Measurements from ENCODE around the gene PTDSS2. TPM values are rescaled to one million over a fixed set of nuclear protein-coding genes. Genes with fewer than 3 reads are reported as not detected.

PTDSS2 gene
- total and polyA plus RNA-seq, 2 experiments from 2014 or later: 22.7 to 145 TPM

- peaks cover 11% of the 10 kb centered on the region; the same call in 1 of the 2 replicates for H3K27me3 ChIP-seq (ENCODE audit: insufficient read depth)
- peaks cover 7% of the 10 kb centered on the region; the same call in 1 of the 2 replicates for H4K20me1 ChIP-seq (replicated peaks; ENCODE audit: insufficient read depth)
- peaks cover 9% of the 10 kb centered on the region; the same call in 1 of the 2 replicates for H3K4me1 ChIP-seq (ENCODE audit: insufficient read depth)
- no peak overlapping the region for H2AFZ ChIP-seq
- H3F3A ChIP-seq (replicated peaks; ENCODE audit: low read depth): peaks cover 19% of the 10 kb centered on the region
- H3K4me3 ChIP-seq: peak overlapping the region; percentile 97
- H3K27ac ChIP-seq (ENCODE audit: low read depth): no peak overlapping the region
- no peaks in the 10 kb centered on the region; the same call in 2 of the 3 replicates for H3K9me3 Mint-ChIP-seq
- H3K36me3 ChIP-seq (ENCODE audit: insufficient read depth): no peaks in the 10 kb centered on the region
- no peak for ATAC-seq
- peaks cover 20% of the 10 kb centered on the region for H3K27me3 Mint-ChIP-seq (ENCODE audit: insufficient read depth, low read depth, poor library complexity)
- peak overlapping the region; percentile 97 for H3K4me3 Mint-ChIP-seq
- H3K36me3 Mint-ChIP-seq (ENCODE audit: low read depth): peaks cover 8% of the 10 kb centered on the region
- peaks cover 13% of the 10 kb centered on the region for H3K4me1 Mint-ChIP-seq
- no peaks in the 10 kb centered on the region for H3K9me2 ChIP-seq (ENCODE audit: insufficient read depth)
- H3K4me2 ChIP-seq: peak overlapping the region; percentile 99
- DNase-seq (ENCODE audit: low spot score): no peak
- no peak overlapping the region for H3K27ac Mint-ChIP-seq
- H3K79me2 ChIP-seq (replicated peaks; ENCODE audit: insufficient read depth): peaks cover 11% of the 10 kb centered on the region
- TF ChIP-seq, protein P1, sequence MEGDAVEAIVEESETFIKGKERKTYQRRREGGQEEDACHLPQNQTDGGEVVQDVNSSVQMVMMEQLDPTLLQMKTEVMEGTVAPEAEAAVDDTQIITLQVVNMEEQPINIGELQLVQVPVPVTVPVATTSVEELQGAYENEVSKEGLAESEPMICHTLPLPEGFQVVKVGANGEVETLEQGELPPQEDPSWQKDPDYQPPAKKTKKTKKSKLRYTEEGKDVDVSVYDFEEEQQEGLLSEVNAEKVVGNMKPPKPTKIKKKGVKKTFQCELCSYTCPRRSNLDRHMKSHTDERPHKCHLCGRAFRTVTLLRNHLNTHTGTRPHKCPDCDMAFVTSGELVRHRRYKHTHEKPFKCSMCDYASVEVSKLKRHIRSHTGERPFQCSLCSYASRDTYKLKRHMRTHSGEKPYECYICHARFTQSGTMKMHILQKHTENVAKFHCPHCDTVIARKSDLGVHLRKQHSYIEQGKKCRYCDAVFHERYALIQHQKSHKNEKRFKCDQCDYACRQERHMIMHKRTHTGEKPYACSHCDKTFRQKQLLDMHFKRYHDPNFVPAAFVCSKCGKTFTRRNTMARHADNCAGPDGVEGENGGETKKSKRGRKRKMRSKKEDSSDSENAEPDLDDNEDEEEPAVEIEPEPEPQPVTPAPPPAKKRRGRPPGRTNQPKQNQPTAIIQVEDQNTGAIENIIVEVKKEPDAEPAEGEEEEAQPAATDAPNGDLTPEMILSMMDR (conservative IDR thresholded peaks at IDR 0.05; ENCODE audit: low read depth in 2 of 2): no peak
- no peak for TF ChIP-seq ZNF114 (CRISPR knock-in tag; IDR thresholded peaks at IDR 0.05)
- TF ChIP-seq JUNB (IDR thresholded peaks at IDR 0.05; ENCODE audit: unreplicated experiment): no peak
- no peak for TF ChIP-seq POLR2AphosphoS5 (IDR thresholded peaks at IDR 0.05; ENCODE audit: low read depth)
- TF ChIP-seq STAT1 (IDR thresholded peaks at IDR 0.05; ENCODE audit: unreplicated experiment): no peak
- TF ChIP-seq, protein P2, sequence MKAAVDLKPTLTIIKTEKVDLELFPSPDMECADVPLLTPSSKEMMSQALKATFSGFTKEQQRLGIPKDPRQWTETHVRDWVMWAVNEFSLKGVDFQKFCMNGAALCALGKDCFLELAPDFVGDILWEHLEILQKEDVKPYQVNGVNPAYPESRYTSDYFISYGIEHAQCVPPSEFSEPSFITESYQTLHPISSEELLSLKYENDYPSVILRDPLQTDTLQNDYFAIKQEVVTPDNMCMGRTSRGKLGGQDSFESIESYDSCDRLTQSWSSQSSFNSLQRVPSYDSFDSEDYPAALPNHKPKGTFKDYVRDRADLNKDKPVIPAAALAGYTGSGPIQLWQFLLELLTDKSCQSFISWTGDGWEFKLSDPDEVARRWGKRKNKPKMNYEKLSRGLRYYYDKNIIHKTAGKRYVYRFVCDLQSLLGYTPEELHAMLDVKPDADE (IDR thresholded peaks at IDR 0.05): no peak
- TF ChIP-seq NANOG (IDR thresholded peaks at IDR 0.05; ENCODE audit: borderline replicate concordance): no peak
- no peak for TF ChIP-seq EZH2 (IDR thresholded peaks at IDR 0.05; ENCODE audit: low read depth, unreplicated experiment)
- no peak for TF ChIP-seq EZH2phosphoT487 (IDR thresholded peaks at IDR 0.05; ENCODE audit: unreplicated experiment)
- no peak for TF ChIP-seq CREB1 (CRISPR knock-in tag; IDR thresholded peaks at IDR 0.05; ENCODE audit: low read depth)
These were observed 54.9 kb downstream of the PTDSS2 start for GRCh38 chr11:504994-505344.

- Histone ChIP-seq H2AFZ (peak overlapping the region; percentile 84; the same call in 1 of the 2 replicates), H3K4me3 (peak overlapping the region; percentile 97), H3K4me1 (ENCODE audit: insufficient read depth) (peaks cover 9% of the 10 kb centered on the region; the same call in 1 of the 2 replicates), H3K36me3 (ENCODE audit: insufficient read depth) (no peaks in the 10 kb centered on the region), H4K20me1 (replicated peaks; ENCODE audit: insufficient read depth) (peaks cover 7% of the 10 kb centered on the region; the same call in 1 of the 2 replicates), H3K79me2 (replicated peaks; ENCODE audit: insufficient read depth) (peaks cover 11% of the 10 kb centered on the region), H3F3A (replicated peaks; ENCODE audit: low read depth) (peaks cover 19% of the 10 kb centered on the region), H3K27me3 (ENCODE audit: insufficient read depth) (peaks cover 11% of the 10 kb centered on the region; the same call in 1 of the 2 replicates), H3K4me2 (peak overlapping the region; percentile 99), H3K27ac (ENCODE audit: low read depth) (peak overlapping the region; percentile 100), H3K9me2 (ENCODE audit: insufficient read depth) (no peaks in the 10 kb centered on the region)
- Mint-ChIP-seq H3K27me3 (ENCODE audit: insufficient read depth, low read depth, poor library complexity) (peaks cover 13% of the 10 kb centered on the region), H3K36me3 (ENCODE audit: low read depth) (peaks cover 9% of the 10 kb centered on the region; the same call in 2 of the 3 replicates), H3K4me1 (peaks cover 13% of the 10 kb centered on the region), H3K9me3 (no peaks in the 10 kb centered on the region; the same call in 2 of the 3 replicates), H3K4me3 (peak overlapping the region; percentile 97), H3K27ac (peak overlapping the region; percentile 99)
- peak; percentile 98 for DNase-seq (ENCODE audit: low spot score)
- peak; percentile 66 for ATAC-seq
- TF ChIP-seq CREB1 (CRISPR knock-in tag; IDR thresholded peaks at IDR 0.05; ENCODE audit: low read depth) (peak; percentile 98), POLR2AphosphoS5 (IDR thresholded peaks at IDR 0.05; ENCODE audit: low read depth) (no peak; the same call in 1 of the 2 replicates)
- TF ChIP-seq, protein P1 (conservative IDR thresholded peaks at IDR 0.05; ENCODE audit: low read depth in 2 of 2): no peak
These were observed 56.3 kb downstream of the PTDSS2 start for GRCh38 chr11:506238-506994.

All from GM23338 (cell line).